Stimulated activated CD8-positive, alpha-beta memory T cell treated with anti-CD3 and anti-CD28 coated beads, Interleukin-12 subunit alpha, Interleukin-12 subunit beta, amount 100 ng/mL, for 1 hour (primary cell): ENCODE measurements around the gene PALS2.

Source experiments
- DNase-seq: peaks from one replicate; pipeline ENCODE4 v3.0.0-alpha.2; 2020; ENCODE audit warnings: low read depth

Gene PALS2

DNA sequence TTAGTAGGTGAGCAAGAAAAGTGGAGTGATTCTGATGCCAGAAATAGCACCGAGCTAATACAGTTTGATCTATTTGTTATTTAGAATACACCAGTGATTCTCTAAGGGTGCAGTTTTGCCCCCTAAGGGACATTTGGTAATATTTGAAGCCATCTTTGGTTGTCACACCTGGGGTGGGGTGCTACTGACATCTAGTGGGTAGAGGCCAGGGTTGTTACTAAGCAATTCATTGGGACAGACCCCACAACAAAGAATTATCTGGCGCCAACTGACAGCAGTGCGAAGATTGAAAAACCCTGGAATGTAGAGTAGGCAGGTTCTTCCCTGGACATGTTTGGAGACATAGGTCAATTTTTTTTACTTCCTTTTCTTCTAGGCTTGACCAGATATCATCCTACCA, 14.6 kb downstream of the PALS2 start:
- DNase-seq = no peak

DNA sequence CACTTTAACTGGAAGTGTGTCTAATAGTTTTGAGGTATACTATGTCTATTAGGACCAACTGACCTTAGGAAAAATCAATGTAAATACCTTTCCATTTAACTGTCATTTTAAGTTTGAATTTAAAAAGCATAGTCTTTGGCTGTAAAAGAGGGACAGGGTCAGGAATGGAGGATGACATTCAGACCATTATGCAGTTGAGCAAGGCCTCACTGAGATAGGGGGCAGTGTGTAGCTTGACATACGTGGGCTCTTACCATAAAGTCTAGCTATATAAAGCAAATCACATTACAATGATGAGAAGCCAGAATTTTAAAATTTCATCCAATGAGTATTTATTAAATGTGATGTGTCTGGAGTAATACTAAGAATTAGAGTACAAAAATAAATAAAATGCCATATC, 17.9 kb downstream of the PALS2 start:
- no peak for DNase-seq

DNA sequence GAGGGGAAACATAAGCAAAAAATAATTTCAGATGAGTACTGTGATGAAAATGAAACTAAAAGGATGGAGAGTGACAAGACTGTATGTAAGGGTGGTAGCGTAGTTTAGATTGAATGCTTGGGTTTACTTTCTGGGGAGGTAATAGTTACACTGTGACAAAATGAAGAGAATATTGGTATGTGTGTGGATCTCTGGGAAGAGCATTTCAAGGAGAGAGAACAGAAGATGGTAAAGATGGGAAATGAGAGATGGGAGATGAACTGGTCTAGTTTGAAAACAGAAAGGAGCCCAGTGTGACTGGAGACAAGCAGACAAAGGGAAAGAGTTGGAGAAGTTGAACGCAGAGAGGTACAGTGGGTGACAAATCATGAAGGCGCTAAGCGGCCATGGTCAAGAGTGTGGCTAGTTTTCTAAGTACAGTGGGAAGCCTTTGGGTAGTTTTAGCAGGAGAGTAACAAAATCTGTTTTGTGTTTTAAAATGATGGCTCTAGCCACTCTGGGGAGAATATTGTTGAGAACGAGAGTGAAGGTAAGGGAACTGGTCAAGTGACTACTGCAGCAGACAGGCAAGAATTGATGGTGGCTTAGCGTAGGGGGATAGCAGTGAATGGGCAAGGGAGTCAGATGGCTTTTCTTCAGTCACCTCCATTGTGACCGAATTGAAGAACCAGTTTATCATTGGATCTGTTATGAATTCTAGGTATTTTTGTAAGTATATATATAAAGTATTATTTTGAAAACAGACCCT, 22.6 kb downstream of the PALS2 start:
- DNase-seq = no peak

GRCh38 chr7:24597014-24597413, 23.8 kb downstream of the PALS2 start:
- DNase-seq = no peak

- DNase-seq = no peak
Measured at GRCh38 chr7:24601600-24601999, 28.3 kb downstream of the PALS2 start.

DNA sequence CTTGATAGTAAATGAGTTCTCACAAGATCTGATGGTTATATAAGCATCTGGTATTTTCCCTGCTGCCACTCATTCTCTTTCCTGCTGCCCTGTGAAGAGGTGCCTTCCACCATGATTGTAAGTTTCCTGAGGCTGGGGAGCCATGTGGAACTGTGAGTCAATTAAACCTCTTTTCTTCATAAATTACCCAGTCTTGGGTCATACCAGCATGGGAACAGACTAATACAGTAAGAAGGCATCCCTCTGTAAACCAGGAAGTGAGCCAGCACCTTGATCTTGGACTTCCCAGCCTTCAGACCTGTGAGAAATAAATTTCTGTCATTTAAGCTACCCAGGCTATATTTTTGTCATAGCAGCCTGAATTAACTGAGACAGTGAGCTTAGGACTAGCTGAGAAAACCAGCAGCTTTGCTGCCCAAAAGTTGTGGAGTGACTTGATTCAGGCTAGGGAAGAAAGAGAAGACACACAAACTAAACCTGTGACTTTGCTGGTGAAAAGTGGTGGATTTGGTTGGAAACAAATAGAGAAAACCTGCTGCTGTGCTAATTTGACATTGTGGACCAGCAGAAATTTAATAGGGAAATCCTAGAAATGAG, 29.7 kb downstream of the PALS2 start:
- no peak for DNase-seq

- DNase-seq = no peak
Measured at GRCh38 chr7:24604630-24605029, 31.4 kb downstream of the PALS2 start.

DNA sequence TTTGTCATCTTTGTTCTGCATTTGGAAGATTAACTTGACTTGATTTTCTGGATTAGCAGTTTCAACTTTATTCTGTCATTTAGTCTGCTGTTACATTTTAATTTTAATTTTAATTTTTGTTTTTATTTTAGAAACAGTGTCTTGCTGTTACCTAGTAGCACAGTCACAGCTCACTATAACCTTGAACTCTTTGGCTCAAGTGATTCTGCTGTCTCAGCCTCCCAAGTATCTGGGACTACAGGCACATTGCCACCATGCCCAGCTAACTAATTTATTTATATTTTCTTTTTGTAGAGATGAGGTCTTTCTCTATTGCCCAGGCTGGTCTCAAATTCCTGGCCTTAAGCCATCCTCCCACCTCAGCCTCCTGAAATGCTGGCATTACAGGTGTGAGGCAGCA, 35.3 kb downstream of the PALS2 start:
- no peak for DNase-seq

DNA sequence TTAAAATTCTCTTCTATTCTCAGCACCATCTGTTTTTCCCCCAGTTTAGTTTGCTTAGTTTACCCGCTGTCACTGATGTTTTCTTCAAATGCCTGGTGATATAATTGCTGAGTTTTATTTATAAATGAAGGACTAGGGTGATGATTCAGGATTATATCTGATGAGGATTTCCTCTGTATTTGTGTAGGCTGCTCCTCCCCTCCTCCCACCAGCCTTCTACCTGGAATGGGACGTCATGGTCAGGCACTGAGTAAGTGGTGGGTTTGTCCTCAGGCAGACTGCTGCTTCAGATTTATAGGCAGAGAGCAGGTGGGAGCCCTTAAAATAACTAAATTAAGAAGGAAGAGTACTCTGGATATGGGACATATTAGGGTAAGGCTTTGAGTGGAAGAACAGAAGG, 35.8 kb downstream of the PALS2 start:
- no peak for DNase-seq

- DNase-seq = no peak
Measured at GRCh38 chr7:24609570-24609969, 36.3 kb downstream of the PALS2 start.

GRCh38 chr7:24611130-24611529, 37.9 kb downstream of the PALS2 start:
- no peak for DNase-seq

- DNase-seq = no peak
Measured at GRCh38 chr7:24617957-24618616, 44.8 kb downstream of the PALS2 start.

GRCh38 chr7:24619978-24620377, 46.7 kb downstream of the PALS2 start:
- no peak for DNase-seq

DNA sequence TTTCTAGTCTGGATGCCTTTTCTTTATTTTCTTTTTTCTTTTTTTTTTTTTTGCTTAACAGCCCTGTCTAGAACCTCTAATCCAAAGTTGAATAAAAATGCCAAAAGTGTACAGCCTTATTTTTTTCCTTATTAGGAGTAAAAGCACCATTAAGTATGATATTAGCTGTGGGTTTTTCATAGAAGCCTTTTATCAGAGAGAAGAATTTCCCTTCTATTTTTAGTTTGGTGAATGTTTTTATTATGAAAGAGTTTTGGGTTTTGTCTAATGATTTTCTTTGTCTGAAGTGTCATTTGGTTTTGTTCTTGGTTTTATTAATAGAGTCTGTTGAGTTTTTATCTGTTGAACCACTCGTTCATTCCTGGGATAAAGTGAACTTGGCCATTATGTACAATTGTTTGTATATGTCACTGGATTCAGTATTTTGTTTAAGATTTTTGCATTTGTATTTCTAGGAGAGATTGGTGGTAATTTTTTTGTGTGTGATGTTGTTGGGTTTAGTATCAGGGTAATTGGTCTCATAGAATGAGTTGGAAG, 49.5 kb downstream of the PALS2 start:
- no peak for DNase-seq
